IMR-90 (cell line): ENCODE measurements around the gene ADCY5. TPM values are rescaled to one million over a fixed set of nuclear protein-coding genes. Genes with fewer than 3 reads are reported as not detected.

Source experiments
- ATAC-seq: fragments of 200-7000 bp; cut with Tn5 transposase; 2 replicates; pipeline ENCODE4 v1.9.1; 2020; ENCODE audit warnings: low read depth, mild to moderate bottlenecking, moderate library complexity
- BruUV-seq: library from RNA; stranded (reverse); fragments of 400-500 nt; replicated peaks from 2 replicates; lab custom pipeline; 2021; lab: Mats Ljungman, UMichigan
- CTCF ChIA-PET: fragments of 300-600 bp; formaldehyde crosslinking; extraction: SDS; loops from one replicate; lab custom pipeline; 2021; ENCODE audit warnings: antibody characterized with exemption; lab: Yijun Ruan, JAX
- POLR2A ChIA-PET: fragments of 300-600 bp; sonication (Branson Sonifier 250); formaldehyde crosslinking; loops from one replicate; lab custom pipeline; 2022; ENCODE audit warnings: antibody characterized with exemption; ENCODE audit not compliant: unreplicated experiment; lab: Charles Lee
- DNase-seq: peaks from one replicate; pipeline ENCODE4 v3.0.0; 2013
- H2AFZ ChIP-seq: replicated peaks from 2 replicates; pipeline ENCODE3; 2013; ENCODE audit warnings: low read length, mild to moderate bottlenecking; ENCODE audit not compliant: poor library complexity
- H2AK5ac ChIP-seq: 2 replicates; pipeline ENCODE4 v1.6.1; 2013; ENCODE audit warnings: low read depth, low read length, inconsistent platforms
- H2AK9ac ChIP-seq: replicated peaks from 2 replicates; pipeline ENCODE3; 2013; ENCODE audit warnings: mild to moderate bottlenecking, low read depth, low read length, moderate library complexity; ENCODE audit not compliant: poor library complexity
- H2BK120ac ChIP-seq: 2 replicates; pipeline ENCODE4 v1.6.1; 2013; ENCODE audit warnings: low read depth, low read length, inconsistent platforms
- H2BK15ac ChIP-seq: 3 replicates; pipeline ENCODE4 v1.6.1; 2013; ENCODE audit warnings: low read depth, low read length, inconsistent platforms
- H2BK20ac ChIP-seq: 2 replicates; pipeline ENCODE4 v1.6.1; 2013; ENCODE audit warnings: low read depth, mild to moderate bottlenecking, inconsistent platforms, low read length, moderate library complexity
- H2BK5ac ChIP-seq: 2 replicates; pipeline ENCODE4 v1.6.1; 2013; ENCODE audit warnings: mild to moderate bottlenecking, low read depth, low read length, inconsistent platforms; ENCODE audit not compliant: poor library complexity, severe bottlenecking
- H3K14ac ChIP-seq: replicated peaks from 2 replicates; pipeline ENCODE4 v1.6.1; 2013; ENCODE audit warnings: low read depth, low read length, inconsistent platforms
- H3K18ac ChIP-seq: 2 replicates; pipeline ENCODE4 v1.6.1; 2013; ENCODE audit warnings: low read depth, low read length, control low read depth
- H3K23ac ChIP-seq: 2 replicates; pipeline ENCODE4 v1.6.1; 2013; ENCODE audit warnings: low read depth, low read length, inconsistent platforms
- H3K27ac ChIP-seq: 2 replicates; pipeline ENCODE4 v1.5.1; 2013; ENCODE audit warnings: mild to moderate bottlenecking, control low read depth, low read length; ENCODE audit not compliant: insufficient read depth
- H3K27me3 ChIP-seq: 2 replicates; pipeline ENCODE4 v1.6.1; 2013; ENCODE audit warnings: low read length; ENCODE audit not compliant: control insufficient read depth, insufficient read depth
- H3K36me3 ChIP-seq: 2 replicates; pipeline ENCODE4 v1.6.1; 2013; ENCODE audit warnings: low read length, mixed read lengths; ENCODE audit not compliant: control insufficient read depth, insufficient read depth
- H3K4ac ChIP-seq: 2 replicates; pipeline ENCODE4 v1.6.1; 2013; ENCODE audit warnings: low read depth, low read length, inconsistent platforms
- H3K4me1 ChIP-seq: 2 replicates; pipeline ENCODE4 v1.6.1; 2013; ENCODE audit warnings: low read length, mixed read lengths; ENCODE audit not compliant: control insufficient read depth, insufficient read depth
- H3K4me2 ChIP-seq: 2 replicates; pipeline ENCODE4 v1.6.1; 2013; ENCODE audit warnings: low read depth, mild to moderate bottlenecking, control low read depth, low read length, moderate library complexity
- H3K4me3 ChIP-seq: 2 replicates; pipeline ENCODE4 v1.5.1; 2013; ENCODE audit warnings: low read depth, mild to moderate bottlenecking, control low read depth, low read length, moderate library complexity; ENCODE audit not compliant: insufficient read depth
- H3K56ac ChIP-seq: 2 replicates; pipeline ENCODE4 v1.6.1; 2013; ENCODE audit warnings: low read length, inconsistent platforms; ENCODE audit not compliant: insufficient read depth; ENCODE audit errors: extremely low read depth
- H3K79me1 ChIP-seq, 2 experiments: 2 replicates each; pipeline ENCODE4 v1.6.1; 2013; ENCODE audit warnings: low read length in 2 of 2, inconsistent platforms in 1 of 2, low read depth in 1 of 2
- H3K9ac ChIP-seq: 2 replicates; pipeline ENCODE4 v1.6.1; 2013; ENCODE audit warnings: low read depth, low read length, control low read depth
- H3K9me1 ChIP-seq: 2 replicates; pipeline ENCODE4 v1.6.1; 2013; ENCODE audit warnings: low read length, inconsistent platforms; ENCODE audit not compliant: insufficient read depth
- H3K9me3 ChIP-seq: 2 replicates; pipeline ENCODE4 v1.6.1; 2013; ENCODE audit warnings: low read length; ENCODE audit not compliant: control insufficient read depth, insufficient read depth
- H4K20me1 ChIP-seq: 2 replicates; pipeline ENCODE4 v1.6.1; 2013; ENCODE audit warnings: low read length, inconsistent platforms; ENCODE audit not compliant: insufficient read depth
- H4K5ac ChIP-seq: 2 replicates; pipeline ENCODE4 v1.6.1; 2013; ENCODE audit warnings: mild to moderate bottlenecking, low read depth, low read length, control low read depth
- H4K8ac ChIP-seq, 2 experiments: 2 replicates each; pipeline ENCODE4 v1.6.1; 2013; ENCODE audit warnings: low read depth in 2 of 2, low read length in 2 of 2, control low read depth in 1 of 2, inconsistent platforms in 1 of 2
- H4K91ac ChIP-seq: 2 replicates; pipeline ENCODE4 v1.6.1; 2013; ENCODE audit warnings: low read depth, low read length, inconsistent platforms; ENCODE audit not compliant: insufficient read depth
- BHLHE40 ChIP-seq: fragments of 150-350 bp; IDR thresholded peaks from 2 replicates; pipeline ENCODE4 v1.6.1; 2016; ENCODE audit warnings: mild to moderate bottlenecking, low read depth, low read length
- CEBPB ChIP-seq: IDR thresholded peaks from 2 replicates; pipeline ENCODE4 v1.6.1; 2012; ENCODE audit warnings: low read depth, low read length, improper control_type of control experiment
- CHD1 ChIP-seq: IDR thresholded peaks from 2 replicates; pipeline ENCODE4 v1.6.1; 2012; ENCODE audit warnings: low read depth, low read length, improper control_type of control experiment
- FOS ChIP-seq: fragments of 150-350 bp; IDR thresholded peaks from 2 replicates; pipeline ENCODE4 v1.6.1; 2016; ENCODE audit warnings: low read depth, low read length
- MAFK ChIP-seq: IDR thresholded peaks from 2 replicates; pipeline ENCODE4 v1.6.1; 2012; ENCODE audit warnings: low read depth, low read length, improper control_type of control experiment
- MAZ ChIP-seq: IDR thresholded peaks from 2 replicates; pipeline ENCODE4 v1.6.1; 2012; ENCODE audit warnings: low read depth, mild to moderate bottlenecking, low read length, improper control_type of control experiment, moderate library complexity, borderline replicate concordance
- MXI1 ChIP-seq: IDR thresholded peaks from 2 replicates; pipeline ENCODE4 v1.6.1; 2012; ENCODE audit warnings: low read depth, mild to moderate bottlenecking, low read length, moderate library complexity, borderline replicate concordance
- NFE2L2 ChIP-seq: fragments of 150-350 bp; IDR thresholded peaks from 2 replicates; pipeline ENCODE4 v1.6.1; 2016; ENCODE audit warnings: low read depth, mild to moderate bottlenecking, low read length
- POLR2A ChIP-seq: IDR thresholded peaks from 2 replicates; pipeline ENCODE4 v1.6.1; 2012; ENCODE audit warnings: mild to moderate bottlenecking, low read depth, low read length
- RAD21 ChIP-seq: IDR thresholded peaks from 2 replicates; pipeline ENCODE4 v1.6.1; 2012; ENCODE audit warnings: low read length, improper control_type of control experiment
- RCOR1 ChIP-seq: IDR thresholded peaks from 2 replicates; pipeline ENCODE4 v1.6.1; 2012; ENCODE audit warnings: mild to moderate bottlenecking, low read length, improper control_type of control experiment; ENCODE audit not compliant: insufficient replicate concordance
- RFX5 ChIP-seq: IDR thresholded peaks from 2 replicates; pipeline ENCODE4 v1.8.0; 2012; ENCODE audit warnings: low read depth, mild to moderate bottlenecking, low read length, moderate library complexity
- SMC3 ChIP-seq: fragments of 150-350 bp; IDR thresholded peaks from 2 replicates; pipeline ENCODE4 v1.6.1; 2016; ENCODE audit warnings: low read depth, mild to moderate bottlenecking, antibody characterized with exemption, low read length, moderate library complexity
- WGBS, 2 experiments: methylation state at CpG; one replicate each; pipeline versions ENCODE4 v1.1.5 to v1.1.7; 2013; ENCODE audit warnings: missing lambda C conversion rate in 2 of 2; ENCODE audit not compliant: insufficient read length in 1 of 2; ENCODE audit errors: extremely low coverage in 2 of 2; 5-methylcytosine and 5-hydroxymethylcytosine counted together
- dilution Hi-C: fragments of 300-500 bp; cut with HindIII; formaldehyde crosslinking; loops from one replicate; pipeline ENCODE4 v1.14.3; 2018; ENCODE audit warnings: low sequenced_read_pairs; ENCODE audit not compliant: unreplicated experiment
- in situ Hi-C: fragments of 300-500 bp; cut with MboI; formaldehyde crosslinking; loops from 3 replicates; pipeline ENCODE4 v1.14.3; 2019; ENCODE audit warnings: low sequenced_read_pairs, inconsistent platforms, mixed read lengths
- intact Hi-C: fragments of 100-400 bp; cut with micrococcal nuclease; formaldehyde crosslinking; loops from 2 replicates; pipeline ENCODE4 v1.10.0; 2022
- polyA plus RNA-seq, 3 experiments: library from polyadenylated mRNA; depleted of rRNA; stranded (reverse); fragments of >200 nt; gene quantifications; 2 replicates each; pipeline ENCODE4 v1.2.3, GENCODE V29; 2012; ENCODE audit warnings: low replicate concordance in 1 of 3
- total RNA-seq: library from RNA; depleted of rRNA; stranded (reverse); fragments of >200 nt; gene quantifications from 2 replicates; pipeline ENCODE4 v1.2.3, GENCODE V29; 2012
- TF ChIP-seq, protein P1 (sequence below): conservative IDR thresholded peaks from 2 replicates; pipeline ENCODE4 v1.5.1; 2012; ENCODE audit warnings: mild to moderate bottlenecking, low read depth, low read length, improper control_type of control experiment
- TF ChIP-seq, protein P2 (sequence below): fragments of 150-350 bp; IDR thresholded peaks from 2 replicates; pipeline ENCODE4 v1.6.1; 2016; ENCODE audit warnings: low read depth, mild to moderate bottlenecking, low read length, moderate library complexity, borderline replicate concordance
- TF ChIP-seq, protein P3 (sequence below): fragments of 150-350 bp; IDR thresholded peaks from 2 replicates; pipeline ENCODE4 v1.6.1; 2017; ENCODE audit warnings: mild to moderate bottlenecking, antibody characterized with exemption, low read length, low read depth

Gene ADCY5
- total and polyA plus RNA-seq, 2 of the 4 experiments (the other 2 are of a cell fraction) = 0.14 to 0.18 TPM

DNA sequence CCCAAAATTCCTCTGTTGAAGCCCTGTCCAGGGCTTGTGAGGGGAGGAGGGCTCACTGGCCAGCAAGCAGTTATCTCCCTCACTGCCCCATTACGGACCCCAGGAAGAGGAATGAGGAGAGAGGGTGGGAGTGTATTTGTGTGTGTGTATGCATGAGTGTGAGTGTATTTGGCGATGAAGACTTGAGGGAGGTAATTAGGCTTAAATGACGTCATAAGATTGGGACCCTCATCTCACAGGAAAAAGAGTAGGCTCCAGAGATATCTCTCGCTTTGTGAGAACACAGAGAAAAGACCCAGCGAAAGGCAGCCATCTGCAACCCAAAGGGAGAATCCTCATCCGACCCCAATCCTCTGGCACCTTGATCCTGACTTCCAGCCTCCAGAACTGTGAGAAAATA lies 32.2 kb downstream of the ADCY5 start:
- Histone ChIP-seq H3K36me3 (no peaks in the 10 kb centered on the region), H3K4ac (no peak overlapping the region), H3K9ac (no peak overlapping the region), H3K18ac (no peak overlapping the region), H4K20me1 (no peaks in the 10 kb centered on the region; the same call in 1 of the 2 replicates), H2BK120ac (no peak overlapping the region), H3K23ac (no peak overlapping the region), H2AFZ (no peak overlapping the region), H3K9me1 (no peaks in the 10 kb centered on the region), H2BK20ac (no peak overlapping the region), H3K56ac (no peak overlapping the region), H2AK5ac (no peak overlapping the region), H2BK5ac (no peak overlapping the region), H3K4me3 (no peak overlapping the region), H3K27ac (no peak overlapping the region), H2BK15ac (no peak overlapping the region), H3K4me2 (no peak overlapping the region), H3K4me1 (no peaks in the 10 kb centered on the region), H3K14ac (no peak overlapping the region), H3K79me1 (no peaks in the 10 kb centered on the region), H3K9me3 (no peaks in the 10 kb centered on the region), H4K8ac (no peak overlapping the region), H4K91ac (no peak overlapping the region), H3K27me3 (peaks cover 75% of the 10 kb centered on the region), H4K5ac (no peak overlapping the region), H2AK9ac (no peak overlapping the region)
- ATAC-seq (no peak), DNase-seq (no peak)
- WGBS, 2 experiments = 56% methylated on average over 3 of the region's 6 CpGs; no CpG with 5 or more reads in 1 of the 2 experiments
- POLR2A ChIA-PET = no interaction called here
- CTCF ChIA-PET = no interaction called here
- BruUV-seq = no TSS peak
- dilution Hi-C loops (no loop called here), in situ Hi-C loops (no loop called here), intact Hi-C loops (no loop called here)
- TF ChIP-seq RCOR1 = no peak
- no peak for TF ChIP-seq CHD1
- TF ChIP-seq SMC3 = no peak
- no peak for TF ChIP-seq MXI1
- no peak for TF ChIP-seq RFX5
- TF ChIP-seq CEBPB = no peak
- TF ChIP-seq, protein P1, sequence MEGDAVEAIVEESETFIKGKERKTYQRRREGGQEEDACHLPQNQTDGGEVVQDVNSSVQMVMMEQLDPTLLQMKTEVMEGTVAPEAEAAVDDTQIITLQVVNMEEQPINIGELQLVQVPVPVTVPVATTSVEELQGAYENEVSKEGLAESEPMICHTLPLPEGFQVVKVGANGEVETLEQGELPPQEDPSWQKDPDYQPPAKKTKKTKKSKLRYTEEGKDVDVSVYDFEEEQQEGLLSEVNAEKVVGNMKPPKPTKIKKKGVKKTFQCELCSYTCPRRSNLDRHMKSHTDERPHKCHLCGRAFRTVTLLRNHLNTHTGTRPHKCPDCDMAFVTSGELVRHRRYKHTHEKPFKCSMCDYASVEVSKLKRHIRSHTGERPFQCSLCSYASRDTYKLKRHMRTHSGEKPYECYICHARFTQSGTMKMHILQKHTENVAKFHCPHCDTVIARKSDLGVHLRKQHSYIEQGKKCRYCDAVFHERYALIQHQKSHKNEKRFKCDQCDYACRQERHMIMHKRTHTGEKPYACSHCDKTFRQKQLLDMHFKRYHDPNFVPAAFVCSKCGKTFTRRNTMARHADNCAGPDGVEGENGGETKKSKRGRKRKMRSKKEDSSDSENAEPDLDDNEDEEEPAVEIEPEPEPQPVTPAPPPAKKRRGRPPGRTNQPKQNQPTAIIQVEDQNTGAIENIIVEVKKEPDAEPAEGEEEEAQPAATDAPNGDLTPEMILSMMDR = no peak
- no peak for TF ChIP-seq FOS
- no peak for TF ChIP-seq RAD21
- TF ChIP-seq, protein P2, sequence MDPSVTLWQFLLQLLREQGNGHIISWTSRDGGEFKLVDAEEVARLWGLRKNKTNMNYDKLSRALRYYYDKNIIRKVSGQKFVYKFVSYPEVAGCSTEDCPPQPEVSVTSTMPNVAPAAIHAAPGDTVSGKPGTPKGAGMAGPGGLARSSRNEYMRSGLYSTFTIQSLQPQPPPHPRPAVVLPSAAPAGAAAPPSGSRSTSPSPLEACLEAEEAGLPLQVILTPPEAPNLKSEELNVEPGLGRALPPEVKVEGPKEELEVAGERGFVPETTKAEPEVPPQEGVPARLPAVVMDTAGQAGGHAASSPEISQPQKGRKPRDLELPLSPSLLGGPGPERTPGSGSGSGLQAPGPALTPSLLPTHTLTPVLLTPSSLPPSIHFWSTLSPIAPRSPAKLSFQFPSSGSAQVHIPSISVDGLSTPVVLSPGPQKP = no peak
- no peak for TF ChIP-seq BHLHE40
- TF ChIP-seq, protein P3, sequence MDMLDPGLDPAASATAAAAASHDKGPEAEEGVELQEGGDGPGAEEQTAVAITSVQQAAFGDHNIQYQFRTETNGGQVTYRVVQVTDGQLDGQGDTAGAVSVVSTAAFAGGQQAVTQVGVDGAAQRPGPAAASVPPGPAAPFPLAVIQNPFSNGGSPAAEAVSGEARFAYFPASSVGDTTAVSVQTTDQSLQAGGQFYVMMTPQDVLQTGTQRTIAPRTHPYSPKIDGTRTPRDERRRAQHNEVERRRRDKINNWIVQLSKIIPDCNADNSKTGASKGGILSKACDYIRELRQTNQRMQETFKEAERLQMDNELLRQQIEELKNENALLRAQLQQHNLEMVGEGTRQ = no peak
- no peak for TF ChIP-seq MAZ
- no peak for TF ChIP-seq NFE2L2
- no peak for TF ChIP-seq POLR2A
- no peak for TF ChIP-seq MAFK
